Measurements from ENCODE around the gene SGTA. TPM values are rescaled to one million over a fixed set of nuclear protein-coding genes. Genes with fewer than 3 reads are reported as not detected.

SGTA gene
- total RNA-seq, 4 donors from 2014 or later = 43.4 to 86.8 (median 73.4) TPM

- no peak overlapping the region for H3K4me3 ChIP-seq (replicated peaks in 1 of 3)
- TF ChIP-seq CTCF (IDR thresholded peaks at IDR 0.05) = no peak
- H3K36me3 ChIP-seq = peaks cover 16 to 28% of the 10 kb centered on the region in 2 donors
- whole genome bisulfite sequencing, 2 donors = 97 to 98% methylated on average over 17 of the region's 17 CpGs
- H3K4me1 ChIP-seq = no peaks in the 10 kb centered on the region
- H3K27ac ChIP-seq = no peak overlapping the region
- H3K27me3 ChIP-seq = no peaks in the 10 kb centered on the region
- DNase-seq = no peak
- intact Hi-C loops (cut with DNase I) = no loop called here
- H3K9me3 ChIP-seq = no peaks in the 10 kb centered on the region
Measured at GRCh38 chr19:2802826-2803225, 19.8 kb upstream of the SGTA start.

GRCh38 chr19:2800506-2800905 lies 17.4 kb upstream of the SGTA start:
- 94 to 95% methylated on average over 21 to 22 of the region's 22 CpGs for WGBS, 2 donors
- Histone ChIP-seq H3K4me3 (replicated peaks in 1 of 3) (no peak overlapping the region), H3K27me3 (no peaks in the 10 kb centered on the region), H3K36me3 (peaks cover 8 to 22% of the 10 kb centered on the region in 2 donors), H3K4me1 (no peaks in the 10 kb centered on the region), H3K9me3 (no peaks in the 10 kb centered on the region), H3K27ac (no peak overlapping the region)
- DNase-seq = no peak
- TF ChIP-seq CTCF (IDR thresholded peaks at IDR 0.05) (no peak), POLR2A (IDR thresholded peaks at IDR 0.05) (no peak)
- intact Hi-C loops (cut with DNase I) = no loop called here

DNA sequence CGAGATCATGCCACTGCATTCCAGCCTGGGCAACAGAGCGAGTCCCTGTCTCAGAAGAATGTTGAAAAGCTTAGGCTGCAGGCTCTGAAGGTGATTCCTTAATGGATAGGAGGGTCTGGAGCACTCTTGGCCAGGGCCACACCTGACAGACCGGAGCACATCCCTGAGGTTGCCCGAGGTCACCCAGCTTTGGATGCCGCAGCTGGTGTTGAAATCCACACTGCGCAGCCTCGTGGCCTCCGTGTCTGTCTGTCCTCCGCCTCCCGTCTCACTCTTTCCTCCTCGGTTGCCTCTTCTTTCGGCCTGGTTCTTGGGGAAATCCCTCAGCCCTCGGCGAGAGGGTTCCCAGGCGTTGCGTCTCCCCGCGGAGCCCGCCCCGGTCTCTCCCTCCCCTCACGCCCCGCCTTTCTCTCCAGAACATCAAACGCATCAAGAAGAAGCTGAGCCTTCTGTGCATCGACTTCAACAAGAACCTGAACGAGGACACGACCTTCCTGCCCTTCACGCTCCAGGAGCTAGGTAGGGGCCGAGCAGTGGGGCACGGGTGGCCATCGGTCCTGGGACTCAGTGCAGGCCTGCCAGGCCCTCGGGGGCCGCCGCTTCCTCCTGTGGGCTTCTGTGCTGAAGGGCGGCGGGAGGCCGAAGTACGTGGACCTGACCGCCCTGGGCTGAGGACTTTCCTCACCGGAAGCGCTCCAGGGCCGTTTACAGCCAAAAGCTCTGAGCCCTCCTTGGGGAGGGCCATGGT lies 16.4 kb upstream of the SGTA start:
- H3K27ac ChIP-seq = no peak overlapping the region
- peaks cover 0 to under 1% of the 10 kb centered on the region in 2 donors for H3K4me1 ChIP-seq
- intact Hi-C loops (cut with DNase I) = no loop called here
- DNase-seq = no peak
- no peaks in the 10 kb centered on the region for H3K9me3 ChIP-seq
- peaks cover 8 to 20% of the 10 kb centered on the region in 2 donors for H3K36me3 ChIP-seq
- no peaks in the 10 kb centered on the region for H3K27me3 ChIP-seq
- TF ChIP-seq CTCF (IDR thresholded peaks at IDR 0.05) (no peak), POLR2A (IDR thresholded peaks at IDR 0.05) (no peak)
- no peak overlapping the region for H3K4me3 ChIP-seq (replicated peaks in 1 of 3)
- 92 to 94% methylated on average over 27 to 36 of the region's 41 CpGs for WGBS, 2 donors

- DNase-seq = no peak
- intact Hi-C loops (cut with DNase I) = no loop called here
- no peaks in the 10 kb centered on the region for H3K9me3 ChIP-seq
- H3K27ac ChIP-seq = no peak overlapping the region
- TF ChIP-seq POLR2A (IDR thresholded peaks at IDR 0.05) (no peak), CTCF (IDR thresholded peaks at IDR 0.05) (no peak)
- whole genome bisulfite sequencing, 2 donors = 93 to 94% methylated on average over 7 of the region's 7 CpGs
- no peak overlapping the region for H3K4me3 ChIP-seq (replicated peaks in 1 of 3)
- no peaks in the 10 kb centered on the region for H3K27me3 ChIP-seq
- peaks cover 0 to 7% of the 10 kb centered on the region in 2 donors for H3K4me1 ChIP-seq
- peaks cover 8 to 20% of the 10 kb centered on the region in 2 donors for H3K36me3 ChIP-seq
Measured at GRCh38 chr19:2798733-2799132, 15.7 kb upstream of the SGTA start.

- intact Hi-C loops (cut with DNase I) = no loop called here
- DNase-seq = no peak
- 95 to 96% methylated on average over 15 to 16 of the region's 16 CpGs for WGBS, 2 donors
- no peaks in the 10 kb centered on the region for H3K27me3 ChIP-seq
- H3K27ac ChIP-seq = no peak overlapping the region
- no peaks in the 10 kb centered on the region for H3K9me3 ChIP-seq
- peaks cover 8 to 20% of the 10 kb centered on the region in 2 donors for H3K36me3 ChIP-seq
- no peak overlapping the region for H3K4me3 ChIP-seq (replicated peaks in 1 of 3)
- TF ChIP-seq CTCF (IDR thresholded peaks at IDR 0.05) (no peak), POLR2A (IDR thresholded peaks at IDR 0.05) (no peak)
- H3K4me1 ChIP-seq = peaks cover 4 to 11% of the 10 kb centered on the region in 2 donors
Measured at GRCh38 chr19:2798158-2798685, 15.1 kb upstream of the SGTA start.

Measured in thyroid gland (tissue), 4 donors.